ACC112 (cell line): ENCODE measurements around the gene MSH2.
"Not testable (repeated sequence)": the region's sequence is repeated elsewhere in the genome, so short reads cannot be mapped to it uniquely, and the experiment has no call there.

Source experiments
- H2AFZ ChIP-seq: fragments of 200-600 bp; sonication (generic); one replicate; pipeline ENCODE4 v1.6.0; 2017; ENCODE audit warnings: antibody characterized with exemption, low read length; ENCODE audit not compliant: unreplicated experiment
- H3K27ac ChIP-seq: fragments of 200-600 bp; sonication (generic); 2 replicates; pipeline ENCODE4 v1.5.1; 2014; ENCODE audit warnings: low read depth, mild to moderate bottlenecking, antibody characterized with exemption, low read length, moderate library complexity
- H3K27me3 ChIP-seq: fragments of 200-600 bp; sonication (generic); 2 replicates; pipeline ENCODE4 v1.6.1; 2014; ENCODE audit warnings: mild to moderate bottlenecking, antibody characterized with exemption, low read length, moderate library complexity, mixed read lengths; ENCODE audit not compliant: insufficient read depth
- H3K36me3 ChIP-seq: fragments of 200-600 bp; sonication (generic); 2 replicates; pipeline ENCODE4 v1.6.1; 2016; ENCODE audit warnings: mild to moderate bottlenecking, antibody characterized with exemption, low read length, moderate library complexity, mixed read lengths; ENCODE audit not compliant: insufficient read depth
- H3K4me1 ChIP-seq: fragments of 200-600 bp; sonication (generic); one replicate; pipeline ENCODE4 v1.6.1; 2016; ENCODE audit warnings: low read length, mixed read lengths; ENCODE audit not compliant: insufficient read depth, unreplicated experiment, control insufficient read depth
- H3K4me3 ChIP-seq: fragments of 200-600 bp; sonication (generic); 2 replicates; pipeline ENCODE4 v1.5.1; 2014; ENCODE audit warnings: mild to moderate bottlenecking, low read depth, low read length
- H3K79me2 ChIP-seq: fragments of 200-600 bp; sonication (generic); one replicate; pipeline ENCODE4 v1.6.0; 2016; ENCODE audit warnings: low read length; ENCODE audit not compliant: control insufficient read depth, unreplicated experiment, insufficient read depth

MSH2 gene

GRCh38 chr2:47437287-47437686 lies 34.3 kb downstream of the MSH2 start:
- no peaks in the 10 kb centered on the region for H3K4me1 ChIP-seq
- no peaks in the 10 kb centered on the region for H3K79me2 ChIP-seq
- no peaks in the 10 kb centered on the region for H3K36me3 ChIP-seq
- no peak overlapping the region for H2AFZ ChIP-seq
- H3K4me3 ChIP-seq: no peak overlapping the region
- no peaks in the 10 kb centered on the region for H3K27me3 ChIP-seq
- H3K27ac ChIP-seq: no peak overlapping the region

DNA sequence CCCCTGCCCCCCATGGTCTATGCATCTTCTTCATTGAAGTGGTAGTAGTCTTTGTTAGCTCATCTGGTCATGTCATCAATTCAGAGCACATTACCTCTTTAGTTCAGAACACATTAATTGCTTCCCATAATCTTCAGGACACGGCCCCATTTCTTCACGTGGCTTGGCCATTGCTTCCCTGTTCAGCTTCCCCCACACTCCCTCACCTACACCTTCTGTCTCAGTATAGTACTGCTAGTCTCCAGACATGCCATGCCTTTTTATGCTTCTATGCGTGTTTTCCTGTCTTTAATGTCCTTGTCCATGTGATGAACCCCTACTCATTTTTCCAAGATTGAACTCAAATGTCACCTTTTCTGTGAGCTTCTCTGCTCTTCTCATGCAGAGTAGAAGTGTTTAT lies 35.1 kb downstream of the MSH2 start:
- no peaks in the 10 kb centered on the region for H3K79me2 ChIP-seq
- no peaks in the 10 kb centered on the region for H3K4me1 ChIP-seq
- H3K27me3 ChIP-seq: no peaks in the 10 kb centered on the region
- H3K36me3 ChIP-seq: no peaks in the 10 kb centered on the region
- H3K27ac ChIP-seq: no peak overlapping the region
- no peak overlapping the region for H3K4me3 ChIP-seq
- no peak overlapping the region for H2AFZ ChIP-seq

GRCh38 chr2:47438783-47439182 lies 35.8 kb downstream of the MSH2 start:
- H3K27ac ChIP-seq: no peak overlapping the region
- H2AFZ ChIP-seq: no peak overlapping the region
- no peaks in the 10 kb centered on the region for H3K36me3 ChIP-seq
- H3K4me1 ChIP-seq: no peaks in the 10 kb centered on the region
- no peak overlapping the region for H3K4me3 ChIP-seq
- no peaks in the 10 kb centered on the region for H3K27me3 ChIP-seq
- H3K79me2 ChIP-seq: no peaks in the 10 kb centered on the region

- H3K27me3 ChIP-seq: no peaks in the 10 kb centered on the region
- 0 out of 2 replicates have a peak, but pooled peaks cover 3% of the 10 kb centered on the region for H3K36me3 ChIP-seq
- no peaks in the 10 kb centered on the region for H3K79me2 ChIP-seq
Measured at GRCh38 chr2:47451790-47452189, 48.8 kb downstream of the MSH2 start.

DNA sequence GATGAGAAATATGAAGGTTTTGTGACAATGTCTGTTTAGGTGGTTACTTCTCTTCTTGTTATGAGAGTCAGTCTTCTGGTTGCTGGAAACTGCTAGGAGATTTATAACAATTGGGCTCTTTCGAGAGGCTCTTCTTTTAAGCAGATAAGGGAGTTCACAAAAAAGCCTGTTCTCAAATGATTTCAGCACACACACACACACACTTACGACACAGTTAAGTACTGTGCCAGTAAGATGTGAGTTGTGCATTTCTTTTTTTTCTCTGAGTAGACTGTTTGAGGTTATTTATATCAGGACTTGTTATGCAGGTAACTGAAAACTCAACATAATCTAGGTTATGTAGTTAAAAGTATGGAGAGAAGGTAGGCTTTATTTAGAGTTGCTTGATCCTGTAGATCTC lies 49.8 kb downstream of the MSH2 start:
- H2AFZ ChIP-seq: no peak overlapping the region
- 0 out of 2 replicates have a peak, but pooled peaks cover 3% of the 10 kb centered on the region for H3K36me3 ChIP-seq
- H3K27me3 ChIP-seq: no peaks in the 10 kb centered on the region
- no peaks in the 10 kb centered on the region for H3K79me2 ChIP-seq
- H3K4me1 ChIP-seq: no peaks in the 10 kb centered on the region
- no peak overlapping the region for H3K4me3 ChIP-seq
- H3K27ac ChIP-seq: no peak overlapping the region

More at GRCh38 chr2:47451790-47452189, 48.8 kb downstream of the MSH2 start:
- Histone ChIP-seq H3K4me3 (no peak overlapping the region), H3K27ac (no peak overlapping the region), H2AFZ (no peak overlapping the region), H3K4me1 (no peaks in the 10 kb centered on the region)

DNA sequence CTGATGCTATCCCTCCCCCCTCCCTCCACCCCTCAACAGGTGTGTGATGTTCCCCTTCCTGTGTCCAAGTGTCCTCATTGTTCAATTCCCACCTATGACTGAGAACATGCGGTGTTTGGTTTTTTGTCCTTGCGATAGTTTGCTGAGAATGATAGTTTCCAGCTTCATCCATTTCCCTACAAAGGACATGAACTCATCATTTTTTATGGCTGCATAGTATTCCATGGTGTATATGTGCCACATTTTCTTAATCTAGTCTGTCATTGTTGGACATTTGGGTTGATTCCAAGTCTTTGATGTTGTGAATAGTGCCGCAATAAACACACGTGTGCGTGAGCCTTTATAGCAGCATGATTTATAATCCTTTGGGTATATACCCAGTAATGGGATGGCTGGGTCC lies 51.9 kb downstream of the MSH2 start:
- not testable (repeated sequence) for H3K79me2 ChIP-seq, H3K27ac ChIP-seq, H3K27me3 ChIP-seq, H3K4me3 ChIP-seq, H3K36me3 ChIP-seq, H2AFZ ChIP-seq, H3K4me1 ChIP-seq

DNA sequence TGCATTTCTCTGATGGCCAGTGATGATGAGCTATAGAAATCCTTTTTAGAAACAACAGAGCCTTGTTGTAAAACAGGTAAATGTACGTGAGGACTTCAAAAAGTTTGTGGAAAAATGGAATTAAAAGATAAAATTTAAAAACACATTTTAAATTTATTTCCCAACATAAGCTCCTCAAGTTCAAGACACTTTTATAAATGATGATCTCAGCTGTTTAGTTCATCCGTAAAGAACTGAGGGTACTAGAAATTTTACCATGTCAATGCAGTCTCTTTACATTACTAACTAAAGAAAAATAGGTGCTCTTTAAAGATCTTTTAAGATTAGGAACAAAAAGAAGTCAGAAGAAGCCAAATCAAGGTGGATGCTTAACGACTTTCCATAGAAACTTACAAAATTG lies 52.5 kb downstream of the MSH2 start:
- Histone ChIP-seq H3K79me2 (no peaks in the 10 kb centered on the region), H3K27ac (no peak overlapping the region), H3K36me3 (0 out of 2 replicates have a peak, but pooled peaks cover 3% of the 10 kb centered on the region), H3K4me3 (no peak overlapping the region), H3K4me1 (no peaks in the 10 kb centered on the region), H3K27me3 (no peaks in the 10 kb centered on the region), H2AFZ (no peak overlapping the region)

- no peaks in the 10 kb centered on the region for H3K79me2 ChIP-seq
- H3K36me3 ChIP-seq: 0 out of 2 replicates have a peak, but pooled peaks cover 1% of the 10 kb centered on the region
Measured at GRCh38 chr2:47456851-47457250, 53.9 kb downstream of the MSH2 start.

DNA sequence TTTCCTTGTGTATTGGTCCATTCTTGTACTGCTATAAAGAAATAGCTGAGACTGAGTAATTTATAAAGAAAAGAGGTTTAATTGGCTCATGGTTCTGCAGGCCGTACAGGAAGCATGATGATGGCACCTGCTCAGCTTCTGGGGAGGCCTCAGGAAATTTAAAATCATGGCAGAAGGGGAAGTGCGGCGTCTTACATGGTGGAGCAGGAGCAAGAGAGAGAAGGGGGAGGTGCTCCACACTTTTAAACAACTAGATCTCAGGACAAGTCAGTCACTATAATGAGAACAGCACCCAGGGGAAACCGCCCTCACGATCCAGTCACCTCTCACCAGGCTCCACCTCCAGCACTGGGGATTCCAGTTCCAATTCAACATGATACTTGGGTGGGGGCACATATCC lies 54.3 kb downstream of the MSH2 start:
- Histone ChIP-seq H3K36me3 (no peaks in the 10 kb centered on the region), H3K4me1 (no peaks in the 10 kb centered on the region), H3K4me3 (no peak overlapping the region), H3K79me2 (no peaks in the 10 kb centered on the region), H3K27ac (no peak overlapping the region), H3K27me3 (no peaks in the 10 kb centered on the region), H2AFZ (no peak overlapping the region)

More at GRCh38 chr2:47456851-47457250, 53.9 kb downstream of the MSH2 start:
- no peaks in the 10 kb centered on the region for H3K4me1 ChIP-seq
- no peak overlapping the region for H2AFZ ChIP-seq
- no peaks in the 10 kb centered on the region for H3K27me3 ChIP-seq
- H3K27ac ChIP-seq: no peak overlapping the region
- no peak overlapping the region for H3K4me3 ChIP-seq

- H2AFZ ChIP-seq: no peak overlapping the region
- H3K79me2 ChIP-seq: no peaks in the 10 kb centered on the region
- no peaks in the 10 kb centered on the region for H3K27me3 ChIP-seq
- H3K4me3 ChIP-seq: no peak overlapping the region
- no peaks in the 10 kb centered on the region for H3K36me3 ChIP-seq
- no peaks in the 10 kb centered on the region for H3K4me1 ChIP-seq
- H3K27ac ChIP-seq: no peak overlapping the region
Measured at GRCh38 chr2:47459021-47459420, 56.1 kb downstream of the MSH2 start.

DNA sequence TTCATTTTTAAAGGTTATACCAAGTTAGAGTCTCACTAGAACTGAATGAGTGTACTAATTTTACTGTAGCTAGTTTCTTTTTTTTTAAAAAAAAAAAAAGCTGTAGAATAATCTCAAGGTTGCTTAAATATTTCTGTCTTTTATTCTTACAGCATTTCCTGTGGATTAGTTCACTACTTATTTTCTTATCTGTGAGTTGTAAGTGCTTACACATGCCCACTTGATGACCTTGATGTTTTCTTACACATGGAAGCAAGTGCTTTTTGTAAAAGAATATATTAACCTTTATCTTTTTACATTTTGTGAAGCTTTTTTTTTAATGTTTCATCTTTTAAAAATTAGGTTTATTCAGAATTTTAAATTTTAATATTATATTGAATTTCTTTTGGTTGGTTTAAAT lies 57.8 kb downstream of the MSH2 start:
- Histone ChIP-seq H3K27ac (no peak overlapping the region), H3K27me3 (no peaks in the 10 kb centered on the region), H2AFZ (no peak overlapping the region), H3K4me3 (no peak overlapping the region), H3K79me2 (no peaks in the 10 kb centered on the region), H3K4me1 (no peaks in the 10 kb centered on the region), H3K36me3 (peaks cover 9% of the 10 kb centered on the region)
